ENCODE measurements around the gene USF1. TPM values are rescaled to one million over a fixed set of nuclear protein-coding genes. Genes with fewer than 3 reads are reported as not detected.
"Not testable (repeated sequence)": the region's sequence is repeated elsewhere in the genome, so short reads cannot be mapped to it uniquely, and the experiment has no call there.

Gene USF1
- total and polyA plus RNA-seq, 2 experiments from 2014 or later, result 11.9 to 85.1 TPM

DNA sequence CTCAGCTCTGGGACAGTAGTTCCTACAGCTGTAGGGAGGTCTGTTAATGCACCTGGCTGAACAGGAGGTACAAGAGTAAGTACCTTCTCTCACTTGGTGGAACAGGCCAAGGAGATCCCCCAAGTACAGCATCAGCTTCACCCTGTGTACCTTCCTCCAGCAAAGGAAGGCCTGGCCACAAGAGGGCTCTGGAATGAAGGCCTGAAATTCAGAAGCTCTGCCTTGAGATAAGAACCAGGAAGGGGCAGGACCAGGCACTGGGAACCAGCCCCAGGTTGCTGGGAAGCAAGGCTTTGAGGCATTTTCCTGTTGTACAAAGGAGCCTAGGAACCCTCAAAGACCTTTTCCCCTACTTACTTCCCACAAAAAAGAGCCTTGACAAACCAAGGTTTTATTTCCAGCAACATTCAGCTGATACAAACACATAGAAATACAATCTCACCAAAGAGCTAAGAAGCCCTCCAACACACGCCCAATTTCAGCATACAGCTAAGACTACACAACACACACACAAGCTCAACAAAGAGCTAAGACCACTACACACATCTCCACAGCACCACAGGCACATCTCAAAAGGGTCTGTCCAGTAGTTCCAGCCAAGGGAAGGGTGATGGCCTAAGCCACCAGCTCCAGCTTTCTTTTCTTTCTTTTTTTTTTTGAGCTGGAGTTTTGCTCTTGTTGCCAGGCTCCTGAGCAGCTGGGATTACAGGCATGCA is 48.3 kb downstream of the USF1 start:
- Histone ChIP-seq H3K9me3 (ENCODE audit: low read depth) (no peaks in the 10 kb centered on the region), H3K27me3 (no peaks in the 10 kb centered on the region), H3K27ac (peak overlapping the region; percentile 88), H4K20me1 (ENCODE audit: insufficient read depth, poor library complexity, severe bottlenecking) (peaks cover 5% of the 10 kb centered on the region), H3K9me2 (replicated peaks; ENCODE audit: insufficient read depth) (no peaks in the 10 kb centered on the region), H2AFZ (no peak overlapping the region), H3K4me1 (ENCODE audit: insufficient read depth) (peaks cover 15% of the 10 kb centered on the region), H3K79me2 (peaks cover 22% of the 10 kb centered on the region), H3K4me2 (no peak overlapping the region), H3K4me3 (no peak overlapping the region), H3K36me3 (replicated peaks; ENCODE audit: insufficient read depth, low read depth) (no peaks in the 10 kb centered on the region)
- WGBS (ENCODE audit: low lambda C conversion rate, missing lambda C conversion rate), result 71% methylated on average over 1 of the region's 1 CpG
- peak; percentile 83 for DNase-seq (ENCODE audit: low spot score)
- TF ChIP-seq EZH2phosphoT487 (IDR thresholded peaks at IDR 0.05; ENCODE audit: low read depth, severe bottlenecking, unreplicated experiment), result no peak
- TF ChIP-seq, protein P1, sequence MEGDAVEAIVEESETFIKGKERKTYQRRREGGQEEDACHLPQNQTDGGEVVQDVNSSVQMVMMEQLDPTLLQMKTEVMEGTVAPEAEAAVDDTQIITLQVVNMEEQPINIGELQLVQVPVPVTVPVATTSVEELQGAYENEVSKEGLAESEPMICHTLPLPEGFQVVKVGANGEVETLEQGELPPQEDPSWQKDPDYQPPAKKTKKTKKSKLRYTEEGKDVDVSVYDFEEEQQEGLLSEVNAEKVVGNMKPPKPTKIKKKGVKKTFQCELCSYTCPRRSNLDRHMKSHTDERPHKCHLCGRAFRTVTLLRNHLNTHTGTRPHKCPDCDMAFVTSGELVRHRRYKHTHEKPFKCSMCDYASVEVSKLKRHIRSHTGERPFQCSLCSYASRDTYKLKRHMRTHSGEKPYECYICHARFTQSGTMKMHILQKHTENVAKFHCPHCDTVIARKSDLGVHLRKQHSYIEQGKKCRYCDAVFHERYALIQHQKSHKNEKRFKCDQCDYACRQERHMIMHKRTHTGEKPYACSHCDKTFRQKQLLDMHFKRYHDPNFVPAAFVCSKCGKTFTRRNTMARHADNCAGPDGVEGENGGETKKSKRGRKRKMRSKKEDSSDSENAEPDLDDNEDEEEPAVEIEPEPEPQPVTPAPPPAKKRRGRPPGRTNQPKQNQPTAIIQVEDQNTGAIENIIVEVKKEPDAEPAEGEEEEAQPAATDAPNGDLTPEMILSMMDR (IDR thresholded peaks at IDR 0.05; ENCODE audit: poor library complexity), result peak; percentile 65

DNA sequence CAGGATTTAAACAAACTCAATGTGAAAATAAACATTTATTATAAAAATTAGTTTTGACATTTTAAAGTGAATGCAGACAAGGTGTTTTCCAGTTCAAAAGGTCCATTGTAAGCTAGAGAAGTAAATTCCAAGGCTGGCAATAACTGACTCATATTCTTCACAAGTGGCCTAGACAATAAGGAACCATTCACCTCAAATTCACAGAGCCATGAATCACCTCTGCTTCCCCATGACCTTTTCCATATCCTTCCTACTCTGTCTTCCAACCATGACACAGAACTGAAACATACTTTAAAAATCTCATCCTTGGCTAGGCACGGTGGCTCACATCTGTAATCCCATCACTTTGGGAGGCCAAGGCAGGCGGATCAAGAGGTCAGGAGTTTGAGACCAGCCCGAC is 49.6 kb downstream of the USF1 start:
- Histone ChIP-seq H3K36me3 (replicated peaks; ENCODE audit: insufficient read depth, low read depth) (no peaks in the 10 kb centered on the region), H3K4me2 (no peak overlapping the region), H3K9me2 (replicated peaks; ENCODE audit: insufficient read depth) (no peaks in the 10 kb centered on the region), H3K27me3 (no peaks in the 10 kb centered on the region), H3K9me3 (ENCODE audit: low read depth) (no peaks in the 10 kb centered on the region), H4K20me1 (ENCODE audit: insufficient read depth, poor library complexity, severe bottlenecking) (no peaks in the 10 kb centered on the region), H3K4me3 (no peak overlapping the region), H3K4me1 (ENCODE audit: insufficient read depth) (peaks cover 10% of the 10 kb centered on the region), H2AFZ (no peak overlapping the region), H3K27ac (peak overlapping the region; percentile 88), H3K79me2 (peaks cover 10% of the 10 kb centered on the region)
- TF ChIP-seq, protein P1 (IDR thresholded peaks at IDR 0.05; ENCODE audit: poor library complexity), result no peak
- DNase-seq (ENCODE audit: low spot score), result no peak
- 89% methylated on average over 3 of the region's 3 CpGs for WGBS (ENCODE audit: low lambda C conversion rate, missing lambda C conversion rate)

DNA sequence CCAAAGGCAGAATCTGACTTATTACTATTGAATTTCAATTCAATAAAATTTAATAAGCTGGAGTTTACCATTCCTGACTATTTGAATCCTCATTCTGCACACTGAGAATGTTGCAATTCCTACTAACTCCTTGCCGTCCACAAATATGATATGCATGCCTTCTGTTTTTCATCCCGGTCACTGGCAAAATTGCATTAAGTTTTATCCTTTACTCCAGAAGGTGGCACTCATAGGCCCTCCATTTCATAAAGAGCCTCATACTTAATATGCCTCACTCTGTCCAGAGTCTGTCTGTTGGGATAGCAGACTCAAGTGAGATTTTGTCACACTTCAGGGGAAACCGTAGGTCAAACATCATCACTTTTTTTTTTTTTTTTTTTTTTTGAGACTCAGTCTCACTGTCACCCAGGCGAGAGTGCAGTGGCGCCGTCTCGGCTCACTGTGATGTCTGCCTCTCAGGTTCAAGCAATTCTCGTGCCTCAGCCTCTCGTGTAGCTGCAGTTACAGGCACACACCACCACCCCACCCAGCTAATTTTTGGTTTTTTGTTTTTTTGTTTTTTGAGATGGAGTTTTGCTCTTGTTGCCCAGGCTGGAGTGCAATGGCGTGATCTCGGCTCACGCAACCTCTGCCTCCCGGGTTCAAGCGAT is 52.1 kb downstream of the USF1 start:
- H2AFZ ChIP-seq, result no peak overlapping the region
- no peak overlapping the region for H3K27ac ChIP-seq
- no peak overlapping the region for H3K4me3 ChIP-seq
- 83% methylated on average over 14 of the region's 14 CpGs for WGBS (ENCODE audit: low lambda C conversion rate, missing lambda C conversion rate)
- H4K20me1 ChIP-seq (ENCODE audit: insufficient read depth, poor library complexity, severe bottlenecking), result no peaks in the 10 kb centered on the region
- H3K9me2 ChIP-seq (replicated peaks; ENCODE audit: insufficient read depth), result no peaks in the 10 kb centered on the region
- no peaks in the 10 kb centered on the region for H3K79me2 ChIP-seq
- H3K27me3 ChIP-seq, result no peaks in the 10 kb centered on the region
- H3K4me2 ChIP-seq, result no peak overlapping the region
- peaks cover 5% of the 10 kb centered on the region for H3K4me1 ChIP-seq (ENCODE audit: insufficient read depth)
- peak; percentile 57 for DNase-seq (ENCODE audit: low spot score)
- TF ChIP-seq EZH2 (IDR thresholded peaks at IDR 0.05; ENCODE audit: borderline replicate concordance) (no peak), EZH2phosphoT487 (IDR thresholded peaks at IDR 0.05; ENCODE audit: low read depth, severe bottlenecking, unreplicated experiment) (no peak)
- TF ChIP-seq, protein P1 (IDR thresholded peaks at IDR 0.05; ENCODE audit: poor library complexity), result peak; percentile 53
- H3K36me3 ChIP-seq (replicated peaks; ENCODE audit: insufficient read depth, low read depth), result no peaks in the 10 kb centered on the region
- H3K9me3 ChIP-seq (ENCODE audit: low read depth), result no peaks in the 10 kb centered on the region

DNA sequence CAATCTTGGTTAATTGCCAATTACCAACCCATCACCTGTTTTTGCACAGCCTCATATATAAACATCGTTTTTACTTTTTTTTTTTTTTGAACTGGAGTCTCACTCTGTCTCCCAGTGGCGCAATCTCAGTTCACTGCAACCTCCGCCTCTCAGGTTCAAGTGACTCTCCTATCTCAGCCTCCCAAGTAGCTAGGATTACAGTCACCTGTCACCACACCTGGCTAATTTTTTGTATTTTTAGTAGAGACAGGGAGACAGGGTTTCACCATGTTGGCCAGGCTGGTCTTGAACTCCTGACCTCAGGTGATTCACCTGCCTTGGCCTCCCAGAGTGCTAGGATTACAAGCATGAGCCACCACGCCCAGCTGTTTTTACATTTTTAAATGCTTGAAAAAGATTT is 53.7 kb downstream of the USF1 start:
- H3K9me3 ChIP-seq (ENCODE audit: low read depth); H4K20me1 ChIP-seq (ENCODE audit: insufficient read depth, poor library complexity, severe bottlenecking); H3K4me2 ChIP-seq; H3K4me1 ChIP-seq (ENCODE audit: insufficient read depth); H3K9me2 ChIP-seq (replicated peaks; ENCODE audit: insufficient read depth); H3K4me3 ChIP-seq; H3K27ac ChIP-seq; H3K79me2 ChIP-seq; H3K36me3 ChIP-seq (replicated peaks; ENCODE audit: insufficient read depth, low read depth); DNase-seq (ENCODE audit: low spot score); H2AFZ ChIP-seq; H3K27me3 ChIP-seq: not testable (repeated sequence)
- 89% methylated on average over 4 of the region's 4 CpGs for WGBS (ENCODE audit: low lambda C conversion rate, missing lambda C conversion rate)

All from hepatocyte (in vitro differentiated cells).